ENCODE data around the gene RASL10B.

The RASL10B gene

GRCh38 chr17:35757243-35757642 is 25.8 kb downstream of the RASL10B start:
- in situ Hi-C loops (cut with MboI; ENCODE audit: low sequenced_read_pairs, unreplicated experiment) = no loop called here
- TF ChIP-seq CTCF (IDR thresholded peaks at IDR 0.05; ENCODE audit: borderline replicate concordance, control extremely low read depth, extremely low read depth, insufficient read depth, missing control alignments) = no peak
- DNase-seq (ENCODE audit: low spot score) = no peak

DNA sequence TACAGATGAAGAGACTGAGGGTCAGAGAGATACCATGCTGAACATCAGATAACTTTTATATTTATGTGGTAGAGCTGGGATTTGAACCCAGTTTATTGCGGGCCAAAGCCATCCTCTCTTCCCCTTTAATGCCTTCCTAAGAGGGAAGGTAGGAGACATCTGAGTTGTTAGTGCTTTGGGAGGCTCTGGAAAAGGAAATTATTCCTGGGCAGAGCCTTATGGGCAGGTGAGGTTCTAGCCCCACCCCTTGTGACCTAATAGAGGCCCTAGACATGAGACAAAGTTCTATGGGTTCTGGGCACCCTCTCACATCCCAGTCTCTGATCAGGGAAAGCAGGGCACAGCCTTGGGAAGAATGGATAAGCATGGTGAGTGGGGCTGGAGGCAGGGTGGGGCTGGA is 29.1 kb downstream of the RASL10B start, which contains the start of gene C17orf50:
TSS of gene C17orf50 (plus strand) at position 301 of the 400 bp plus-strand sequence. CDS start at position 356, 55 bp downstream.
- DNase-seq (ENCODE audit: low spot score) = no peak
- TF ChIP-seq CTCF (IDR thresholded peaks at IDR 0.05; ENCODE audit: borderline replicate concordance, control extremely low read depth, extremely low read depth, insufficient read depth, missing control alignments) = no peak
- in situ Hi-C loops (cut with MboI; ENCODE audit: low sequenced_read_pairs, unreplicated experiment) = no loop called here

DNA sequence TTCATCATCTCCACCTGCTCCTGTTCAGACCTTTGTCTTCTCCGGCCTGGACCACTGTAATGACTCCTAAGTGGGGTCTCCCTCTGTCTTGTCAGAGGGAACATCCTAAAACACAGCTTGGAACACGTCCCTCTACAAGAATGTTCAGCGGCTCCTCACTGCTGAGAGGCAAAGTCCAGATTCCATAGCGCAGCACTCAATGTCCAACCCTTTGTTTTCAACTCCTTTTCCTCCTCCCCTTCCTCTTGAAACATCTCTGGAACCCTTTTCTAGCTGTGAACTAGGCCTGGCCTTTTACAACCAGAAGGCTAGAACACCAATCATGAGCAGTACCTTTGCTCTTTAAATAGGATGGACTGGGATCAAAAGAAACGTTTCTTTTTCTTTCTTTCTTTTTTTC is 30.2 kb downstream of the RASL10B start:
- DNase-seq (ENCODE audit: low spot score) = no peak
- in situ Hi-C loops (cut with MboI; ENCODE audit: low sequenced_read_pairs, unreplicated experiment) = no loop called here
- no peak for TF ChIP-seq CTCF (IDR thresholded peaks at IDR 0.05; ENCODE audit: borderline replicate concordance, control extremely low read depth, extremely low read depth, insufficient read depth, missing control alignments)

GRCh38 chr17:35763767-35764122 is 32.3 kb downstream of the RASL10B start:
- no peak for TF ChIP-seq CTCF (IDR thresholded peaks at IDR 0.05; ENCODE audit: borderline replicate concordance, control extremely low read depth, extremely low read depth, insufficient read depth, missing control alignments)
- no peak for DNase-seq (ENCODE audit: low spot score)
- in situ Hi-C loops (cut with MboI; ENCODE audit: low sequenced_read_pairs, unreplicated experiment) = no loop called here

DNA sequence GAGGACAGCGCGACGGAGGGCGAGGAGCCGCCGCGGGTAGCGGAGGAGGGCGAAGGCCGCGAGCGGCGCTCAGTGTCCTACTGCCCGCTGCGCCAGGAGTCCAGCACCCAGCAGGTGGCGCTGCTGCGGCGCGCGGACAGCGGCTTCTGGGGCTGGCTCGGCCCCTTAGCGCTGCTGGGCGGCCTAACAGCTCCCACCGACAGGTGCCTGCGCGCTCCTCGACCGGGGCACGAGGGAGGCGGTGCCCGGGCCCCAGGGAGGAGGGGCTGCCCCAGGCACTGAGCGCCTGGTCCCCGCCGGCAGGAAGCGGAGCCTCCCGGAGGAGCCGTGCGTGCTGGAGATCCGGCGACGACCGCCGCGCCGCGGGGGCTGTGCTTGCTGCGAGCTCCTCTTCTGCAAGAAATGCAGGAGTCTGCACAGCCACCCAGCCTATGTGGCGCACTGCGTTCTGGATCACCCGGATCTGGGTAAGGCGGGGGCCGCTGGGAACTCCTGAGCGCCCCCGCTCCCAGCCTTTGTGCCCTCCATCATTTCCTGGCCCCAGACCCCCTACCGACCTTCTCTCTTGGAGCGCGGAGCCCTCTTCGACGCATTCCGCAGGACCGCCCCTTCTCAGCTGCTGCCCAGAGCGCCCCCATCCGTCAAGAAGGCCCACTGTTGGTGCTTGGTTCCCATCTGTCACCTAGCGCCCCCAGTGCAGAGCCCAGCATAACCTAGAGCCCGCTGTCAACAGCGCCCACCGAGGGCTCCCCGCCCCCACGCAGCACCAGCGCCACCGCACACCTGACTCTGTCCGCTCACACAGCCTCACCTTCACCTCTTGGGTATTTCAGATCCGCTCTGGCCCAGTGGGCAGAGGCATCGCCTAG is 32.9 kb downstream of the RASL10B start:
- in situ Hi-C loops (cut with MboI; ENCODE audit: low sequenced_read_pairs, unreplicated experiment) = no loop called here
- peak; percentile 97 for DNase-seq (ENCODE audit: low spot score)
- peak; percentile 98 for TF ChIP-seq CTCF (IDR thresholded peaks at IDR 0.05; ENCODE audit: borderline replicate concordance, control extremely low read depth, extremely low read depth, insufficient read depth, missing control alignments)

- in situ Hi-C loops (cut with MboI; ENCODE audit: low sequenced_read_pairs, unreplicated experiment) = no loop called here
- DNase-seq (ENCODE audit: low spot score) = no peak
- no peak for TF ChIP-seq CTCF (IDR thresholded peaks at IDR 0.05; ENCODE audit: borderline replicate concordance, control extremely low read depth, extremely low read depth, insufficient read depth, missing control alignments)
These were observed 33.8 kb downstream of the RASL10B start for GRCh38 chr17:35765086-35765710.
